NCI-H2196 (cell line): ENCODE measurements around the gene FANK1.
"Not testable (repeated sequence)": the region's sequence is repeated elsewhere in the genome, so short reads cannot be mapped to it uniquely, and the experiment has no call there.

Experiments
- DNase-seq: peaks from one replicate; lab custom pipeline; 2025; ENCODE audit not compliant: unreplicated experiment; lab: John Stamatoyannopoulos, UW

The FANK1 gene

DNA sequence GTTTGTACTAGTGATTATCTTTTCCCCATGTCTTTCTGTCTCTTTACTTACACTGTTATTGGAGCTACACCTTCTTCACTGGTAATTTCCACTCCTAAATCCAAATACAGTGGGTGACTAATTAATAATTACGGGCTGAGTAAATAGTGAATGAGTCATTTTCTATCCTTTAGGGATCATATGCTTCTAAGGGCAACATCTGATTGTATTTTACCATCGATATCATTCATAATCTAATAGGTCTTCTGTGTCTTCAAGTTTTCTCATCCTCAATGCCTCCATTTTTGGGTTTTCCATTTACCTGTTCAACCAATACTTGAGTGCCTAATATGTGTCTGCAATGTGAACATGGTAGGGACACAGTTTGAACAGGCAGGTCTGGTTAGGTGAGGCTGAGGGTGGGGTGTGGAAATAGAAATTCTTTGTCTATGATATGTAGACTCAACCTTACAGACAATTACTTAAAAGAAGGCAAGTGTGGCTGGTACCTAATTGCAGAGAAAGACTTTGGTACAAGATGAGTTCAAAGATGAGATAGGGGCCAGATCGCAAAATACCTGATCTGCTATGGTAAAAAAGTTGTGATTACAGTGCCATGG is 9.4 kb upstream of the FANK1 start:
- DNase-seq, result no peak

DNA sequence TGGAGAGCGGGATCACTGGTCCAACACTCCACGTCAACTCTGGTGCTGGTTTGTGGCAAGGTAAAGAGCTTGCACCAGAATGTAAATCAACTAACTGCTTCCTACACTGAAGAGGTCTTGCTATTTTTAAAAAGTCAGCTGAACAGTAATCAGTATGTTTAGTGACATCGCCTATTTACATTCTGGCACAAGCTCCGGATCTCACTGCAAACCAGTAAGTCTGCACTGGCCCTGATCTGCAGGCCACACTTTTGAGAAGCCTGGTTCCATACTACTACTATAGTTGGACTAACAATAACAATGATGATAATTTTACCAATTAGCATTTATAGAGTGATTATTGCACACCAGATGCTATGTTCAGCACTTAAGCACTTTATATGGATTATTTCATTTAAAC is 6.9 kb upstream of the FANK1 start:
- DNase-seq, result not testable (repeated sequence)

DNA sequence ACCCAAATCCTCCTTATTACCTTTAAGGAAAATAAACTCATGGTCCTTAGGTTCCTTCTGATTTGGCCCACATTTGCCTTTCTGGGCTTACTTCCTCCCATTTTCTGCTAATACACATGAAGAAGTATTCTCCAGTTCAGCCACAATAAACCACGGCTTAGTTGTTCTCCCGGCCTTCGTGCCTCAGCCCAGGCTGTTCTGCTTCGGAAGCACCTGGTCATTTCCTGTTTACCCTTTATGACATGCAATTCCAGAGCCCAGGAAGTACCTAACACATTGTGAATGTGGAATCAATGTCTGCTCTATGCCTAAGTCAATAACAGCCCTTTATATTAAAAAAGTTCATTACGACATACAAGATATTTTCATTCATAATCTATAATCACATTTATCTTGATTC is 4.0 kb upstream of the FANK1 start:
- not testable (repeated sequence) for DNase-seq

DNA sequence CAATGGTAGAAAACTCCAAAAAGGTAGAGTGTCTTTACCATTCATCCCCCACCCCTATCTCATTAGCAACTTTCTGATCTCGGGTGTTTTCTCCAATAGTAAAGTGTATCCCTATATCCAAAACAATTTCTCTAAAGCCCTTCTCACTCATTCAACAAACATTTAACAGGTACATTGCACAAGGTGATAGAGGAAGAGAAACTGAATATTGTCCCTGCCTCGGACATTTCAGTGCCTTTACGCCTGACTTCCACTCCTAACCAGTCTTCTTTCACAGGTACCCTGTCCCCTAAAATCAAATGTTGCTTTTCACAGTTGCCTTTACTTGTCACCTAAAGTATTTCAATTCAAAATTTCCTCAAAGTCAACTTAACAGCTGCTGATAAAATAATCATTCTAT is 2.2 kb upstream of the FANK1 start:
- not testable (repeated sequence) for DNase-seq

DNA sequence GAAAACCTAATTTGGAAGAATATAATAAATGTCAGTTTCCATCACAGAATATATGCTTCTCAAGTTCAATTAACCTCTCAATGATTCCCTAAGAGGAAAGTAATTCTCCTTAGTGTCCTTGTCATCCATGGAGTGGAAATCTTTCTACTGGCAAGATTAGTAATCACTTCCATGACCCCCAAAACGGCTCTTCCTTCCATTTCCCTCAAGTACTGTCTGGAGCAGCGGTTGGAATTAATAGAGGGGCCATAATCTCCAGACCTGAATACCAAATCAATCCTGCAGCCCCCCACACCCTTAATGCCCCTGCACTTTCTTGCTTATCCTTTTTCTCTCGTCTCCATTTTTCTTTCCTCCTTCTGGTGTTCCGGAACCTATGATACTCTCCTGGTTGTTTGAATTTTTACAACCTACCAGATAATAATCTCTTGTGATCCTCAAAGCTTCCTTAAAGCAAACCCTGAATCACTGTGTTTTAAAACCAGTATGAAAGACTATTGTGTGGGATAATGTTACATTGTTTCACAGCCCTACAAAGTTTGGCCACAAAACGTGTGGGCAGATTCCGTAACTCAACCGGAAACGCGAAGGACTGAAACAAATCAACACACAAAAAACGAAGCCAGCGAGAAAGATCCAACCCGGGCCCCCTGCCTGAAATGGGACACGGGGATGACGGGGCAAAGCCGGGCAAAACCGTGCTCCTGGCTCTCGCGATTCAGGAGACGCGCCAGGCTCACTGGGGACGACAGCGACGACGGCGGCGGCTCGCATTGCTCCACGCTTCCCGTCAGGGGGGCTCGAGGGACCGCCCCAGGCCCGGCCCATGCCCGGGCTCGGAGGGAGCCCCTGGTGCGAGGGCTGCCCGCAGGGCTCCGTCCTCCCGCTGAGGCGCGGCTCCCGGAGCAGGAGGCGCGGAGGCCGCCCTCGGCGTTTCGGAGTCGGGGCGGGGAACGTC is 955 bp upstream of the FANK1 start:
- DNase-seq, result not testable (repeated sequence)

DNA sequence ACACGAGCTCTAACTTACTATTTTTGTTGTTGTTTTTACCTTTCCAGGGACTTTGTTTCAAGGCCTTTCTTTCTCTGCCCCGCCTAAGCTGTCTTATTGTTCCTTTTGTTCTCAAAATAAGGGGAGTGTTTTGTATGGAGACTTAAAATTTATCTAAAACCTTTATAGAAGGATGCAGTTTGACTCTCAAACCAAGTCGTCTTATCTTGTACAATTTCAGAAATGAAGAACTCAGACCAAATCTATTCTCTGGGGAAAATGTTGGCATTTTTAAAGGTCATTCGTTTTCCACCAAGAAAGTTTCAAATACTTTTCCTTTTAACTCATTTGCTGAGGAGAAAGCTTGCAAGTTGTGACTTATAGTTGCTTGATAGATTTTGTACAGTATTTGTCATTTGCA is 953 bp downstream of the FANK1 start:
- not testable (repeated sequence) for DNase-seq

DNA sequence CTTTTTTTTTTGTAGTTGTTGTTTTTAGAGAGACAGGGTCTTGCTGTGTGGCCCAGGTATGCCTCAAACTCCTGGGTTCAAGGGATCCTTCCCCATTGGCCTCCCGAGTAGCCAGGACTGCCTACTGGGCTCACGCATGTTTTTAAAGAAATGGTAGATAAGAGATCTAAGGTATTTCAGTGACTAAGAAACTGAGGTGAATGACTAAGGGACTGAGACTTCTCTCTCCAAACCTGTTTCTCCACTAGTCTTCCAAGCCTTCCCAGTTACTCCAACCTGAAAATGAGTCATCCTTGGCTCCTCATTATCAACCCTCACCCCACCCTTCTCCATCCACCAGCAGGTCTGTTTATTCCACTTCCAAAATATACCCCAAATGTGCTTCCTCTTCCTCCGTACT is 4.6 kb downstream of the FANK1 start:
- not testable (repeated sequence) for DNase-seq

DNA sequence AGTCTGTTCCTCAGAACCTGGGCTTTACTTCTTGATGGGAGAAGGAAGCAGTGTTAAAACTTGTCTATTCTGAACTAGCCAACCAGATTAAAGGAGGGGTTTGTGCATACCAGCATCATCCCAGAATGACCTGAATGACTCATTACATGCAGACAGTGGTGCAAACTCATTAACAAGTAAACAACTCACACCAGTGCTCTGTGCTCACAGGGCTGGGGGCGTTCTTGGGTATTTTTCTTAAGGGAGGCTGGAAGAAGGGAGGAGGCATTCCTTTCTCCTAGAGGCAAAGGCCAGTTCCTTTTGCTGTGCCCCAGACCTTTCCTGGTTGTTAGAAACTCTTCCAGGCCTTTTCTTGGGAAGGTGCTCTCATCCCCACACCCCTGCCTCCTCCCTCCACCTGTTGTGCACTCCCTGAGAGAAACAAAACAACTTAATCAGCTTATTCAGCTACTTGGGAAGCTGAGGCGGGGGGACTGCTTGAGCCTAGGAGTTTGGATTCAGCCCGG is 6.8 kb downstream of the FANK1 start:
- not testable (repeated sequence) for DNase-seq

DNA sequence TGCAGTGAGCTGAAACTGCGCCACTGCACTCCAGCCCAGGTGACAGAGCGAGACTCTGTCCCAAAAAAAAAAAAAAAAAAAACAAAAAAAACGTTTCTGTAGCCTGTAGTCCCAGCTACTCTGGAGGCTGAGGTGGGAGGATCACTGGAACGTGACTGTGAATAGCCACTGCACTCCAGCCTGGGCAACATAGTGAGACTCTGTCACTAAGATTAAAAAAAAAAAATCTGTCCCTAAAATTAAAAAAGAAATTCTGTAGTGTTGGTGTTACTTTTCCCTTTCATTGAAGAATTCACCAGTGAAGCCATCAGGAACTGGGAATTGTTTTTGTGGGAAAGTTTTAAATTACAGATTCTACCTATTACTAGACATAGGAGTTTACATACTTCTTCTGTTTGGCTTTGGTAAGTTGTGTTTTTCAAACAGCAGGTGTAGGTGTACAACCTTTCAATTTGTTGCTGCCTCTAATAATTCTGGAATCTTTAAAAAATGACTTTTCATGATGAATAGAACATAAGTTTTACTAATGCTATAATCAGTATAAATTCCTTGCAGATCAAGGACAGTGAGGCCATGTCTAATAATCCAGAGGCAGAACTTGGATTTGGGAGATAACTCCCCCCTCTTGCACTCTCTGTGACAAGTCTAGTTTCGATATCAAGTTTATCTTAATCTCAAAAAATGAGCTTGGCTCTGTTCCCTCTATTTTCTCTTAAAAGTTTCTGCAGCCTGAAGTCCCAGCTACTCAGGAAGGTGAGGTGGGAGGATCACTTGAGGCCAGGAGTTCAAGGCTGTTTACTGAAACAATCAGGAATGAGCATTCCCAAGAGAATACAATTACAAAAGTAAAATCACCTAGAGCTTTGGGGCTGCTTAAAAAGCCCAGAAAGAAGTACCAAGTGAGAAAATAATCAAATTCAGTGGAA is 9.0 kb downstream of the FANK1 start:
- not testable (repeated sequence) for DNase-seq

DNA sequence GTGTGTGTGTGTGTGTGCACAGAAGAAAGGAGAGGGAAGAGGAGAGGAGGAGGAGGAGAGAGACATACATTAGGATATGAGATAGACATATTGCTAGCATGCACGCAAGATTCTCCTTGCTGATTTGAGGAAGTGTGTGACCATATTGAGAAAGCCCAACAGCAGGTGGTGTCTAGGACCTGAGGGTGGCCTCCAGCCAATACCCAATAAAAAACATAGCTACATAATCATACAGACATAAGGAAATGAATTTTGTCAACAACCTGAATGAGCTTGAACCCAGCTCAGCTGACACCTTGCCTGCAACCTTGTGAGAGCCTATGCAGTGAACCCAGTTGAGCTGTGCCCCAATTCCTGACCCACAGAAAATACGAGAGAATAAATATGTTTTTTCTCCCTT is 11.2 kb downstream of the FANK1 start:
- DNase-seq, result not testable (repeated sequence)

DNA sequence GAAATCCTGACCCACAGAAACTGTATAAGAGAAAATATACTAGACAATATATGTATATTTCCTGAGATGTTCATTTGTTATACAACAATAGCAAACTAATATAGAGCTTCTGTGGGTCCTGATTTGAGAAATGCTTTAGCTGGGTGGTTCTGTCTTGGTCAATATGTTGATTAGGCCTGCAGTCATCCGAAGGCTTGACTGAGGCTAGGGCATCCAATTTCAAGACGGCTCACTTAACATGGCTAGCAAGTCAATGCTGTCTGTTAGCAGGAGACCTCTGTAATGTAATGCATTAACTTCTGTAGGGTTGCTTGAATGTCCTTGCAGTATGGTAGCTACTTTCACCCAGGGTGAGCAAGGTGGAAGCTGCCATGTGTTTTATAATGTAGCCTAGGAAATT is 12.4 kb downstream of the FANK1 start:
- not testable (repeated sequence) for DNase-seq

DNA sequence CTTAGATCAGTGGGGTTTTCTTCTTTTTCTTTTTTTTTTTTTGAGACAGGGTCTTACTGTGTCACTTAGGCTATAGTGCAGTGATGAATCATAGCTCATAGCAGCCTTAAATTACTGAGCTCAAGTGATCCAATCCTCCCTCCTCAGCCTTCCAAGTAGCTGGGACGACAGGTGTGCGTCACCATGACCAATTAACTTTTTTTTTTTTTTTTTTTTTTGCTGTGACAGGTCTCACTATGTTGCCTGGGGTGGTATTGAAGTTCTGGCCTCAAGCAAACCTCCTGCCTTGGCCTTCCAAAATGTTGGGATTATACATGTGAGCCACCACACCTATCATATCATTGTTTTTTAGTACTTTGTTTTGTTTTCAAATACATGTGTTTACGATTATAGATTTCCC is 13.1 kb downstream of the FANK1 start:
- not testable (repeated sequence) for DNase-seq

DNA sequence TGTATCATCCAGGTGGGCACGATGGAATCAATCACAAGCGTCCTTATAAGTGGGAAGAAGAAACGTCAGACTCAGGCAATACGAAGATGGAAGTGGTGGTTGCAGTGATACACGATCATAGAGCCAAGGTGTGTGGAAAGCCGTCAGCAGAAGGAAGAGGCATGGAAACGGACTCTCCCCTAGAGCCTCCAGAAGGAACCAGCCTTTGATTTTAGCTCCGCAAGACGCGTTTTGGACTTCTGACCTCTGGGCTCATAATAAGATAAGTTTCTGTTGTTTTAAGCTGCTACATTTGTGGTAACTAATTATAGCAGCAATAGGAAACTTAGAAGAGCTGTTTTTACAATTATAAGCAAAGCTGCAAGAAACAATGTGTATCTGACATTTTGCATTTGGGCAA is 14.8 kb downstream of the FANK1 start:
- DNase-seq, result no peak

DNA sequence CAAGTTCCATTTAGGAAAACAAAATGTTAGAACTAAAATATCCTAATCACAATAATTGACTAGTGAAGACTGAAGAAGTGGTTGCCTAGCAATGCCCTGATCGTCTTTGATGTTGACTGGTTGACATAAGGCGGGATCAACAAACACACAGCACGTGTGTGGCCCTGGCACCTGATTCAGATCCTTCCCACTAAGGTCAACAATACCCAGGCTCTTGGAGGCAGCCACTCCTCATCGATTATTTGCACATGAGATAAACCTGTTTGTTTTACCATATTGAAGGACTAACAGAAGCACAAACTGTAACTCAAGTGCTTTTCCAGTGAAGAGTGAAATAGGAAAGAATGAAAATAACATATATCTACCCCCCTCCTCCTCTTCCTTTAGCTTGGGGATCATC is 15.6 kb downstream of the FANK1 start:
- DNase-seq, result peak; percentile 68

DNA sequence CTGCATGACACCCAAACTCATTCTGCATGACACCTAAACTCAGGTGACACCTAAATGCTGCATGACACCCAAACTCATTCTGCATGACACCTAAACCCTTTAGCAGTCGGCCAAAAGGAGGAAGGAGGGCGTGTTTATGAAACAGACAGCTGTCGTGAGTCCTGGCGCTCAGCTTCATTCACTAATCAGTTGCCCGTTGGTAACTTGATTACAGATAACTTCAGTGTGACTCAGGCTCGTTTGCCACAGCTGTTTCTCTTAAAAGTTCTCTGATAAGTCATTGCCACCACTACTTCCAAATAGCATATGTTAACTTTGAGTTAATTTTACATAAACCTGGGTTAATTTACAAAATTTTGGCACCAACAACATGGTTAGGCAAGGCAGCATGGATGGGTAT is 16.9 kb downstream of the FANK1 start:
- peak; percentile 35 for DNase-seq

DNA sequence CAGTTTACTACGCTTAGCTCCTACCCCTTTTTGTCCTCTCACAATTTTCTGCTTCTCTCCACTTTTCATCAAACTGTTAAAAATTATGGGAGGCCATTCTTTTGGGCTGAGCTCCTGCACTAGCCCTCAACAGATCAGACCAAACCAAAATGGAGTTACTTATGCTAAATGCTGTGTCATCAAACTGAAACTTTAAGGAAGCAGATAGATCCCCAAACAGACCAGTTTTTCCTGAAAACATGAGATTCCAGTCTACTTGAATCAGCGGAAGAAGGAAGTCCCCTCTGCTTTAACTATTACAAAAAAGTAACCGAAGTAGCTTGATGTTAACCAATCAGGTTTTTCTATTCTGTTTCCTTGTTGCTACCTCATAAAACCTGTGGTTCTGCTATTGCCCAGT is 20.6 kb downstream of the FANK1 start:
- DNase-seq, result no peak

DNA sequence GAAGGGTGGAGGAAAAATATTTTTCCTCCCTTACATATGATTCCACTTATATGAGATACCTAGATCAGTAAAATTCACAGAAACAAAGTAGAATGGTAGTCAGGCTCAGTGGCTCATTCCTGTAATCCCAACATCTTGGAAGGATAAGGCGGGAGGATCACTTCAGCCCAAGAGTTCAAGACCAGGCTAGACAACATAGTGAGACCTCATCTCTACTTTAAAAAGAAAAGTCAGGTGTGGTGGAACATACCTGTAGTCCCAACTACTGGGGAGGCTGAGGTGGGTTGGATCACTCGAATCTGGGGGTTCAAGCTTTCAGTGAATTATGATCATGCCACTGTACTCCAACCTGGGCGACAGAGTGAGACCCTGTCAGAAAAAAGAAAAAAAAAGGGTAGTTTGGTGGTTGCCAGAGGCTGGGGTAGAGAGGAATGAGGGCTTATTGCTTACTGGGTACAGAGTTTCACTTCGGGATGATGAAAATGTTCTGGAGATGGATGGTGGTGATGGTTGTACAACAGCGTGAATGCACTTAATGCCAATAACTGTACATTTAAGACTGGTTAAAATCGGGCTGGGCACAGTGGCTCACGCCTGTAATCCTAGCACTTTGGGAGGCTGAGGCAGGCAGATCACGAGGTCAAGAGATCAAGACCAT is 21.5 kb downstream of the FANK1 start:
- DNase-seq, result not testable (repeated sequence)

DNA sequence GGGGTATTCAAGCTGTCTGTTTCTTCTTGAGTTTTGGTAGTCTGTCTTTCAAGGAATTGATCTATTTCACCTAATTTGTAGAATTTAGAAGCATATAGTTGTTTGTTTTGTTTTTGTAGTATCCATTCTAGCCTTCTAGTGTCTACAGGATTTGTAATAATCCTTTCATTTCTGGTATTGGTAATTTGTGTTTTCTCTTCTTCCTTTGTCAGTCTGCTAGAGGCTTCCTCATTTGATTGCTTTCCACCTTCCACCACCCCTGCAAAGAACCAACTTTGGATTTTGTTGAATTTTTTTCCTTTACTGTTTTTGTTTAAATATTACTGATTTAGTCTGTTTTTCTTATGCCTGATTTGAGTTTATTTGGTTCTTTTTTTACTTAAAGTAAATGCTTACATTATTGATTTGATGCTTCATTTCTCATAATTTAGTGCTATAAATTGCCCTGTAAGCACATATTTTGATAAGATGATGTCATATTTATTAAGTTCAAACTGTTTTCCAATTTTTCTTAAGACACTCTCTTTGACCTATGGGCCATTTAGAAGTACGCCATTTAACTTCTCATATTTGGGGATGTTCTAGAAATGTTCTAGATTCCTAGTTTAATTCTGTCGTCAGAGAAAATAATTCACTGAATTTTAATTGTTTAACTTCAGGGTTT is 25.4 kb downstream of the FANK1 start:
- DNase-seq, result not testable (repeated sequence)

DNA sequence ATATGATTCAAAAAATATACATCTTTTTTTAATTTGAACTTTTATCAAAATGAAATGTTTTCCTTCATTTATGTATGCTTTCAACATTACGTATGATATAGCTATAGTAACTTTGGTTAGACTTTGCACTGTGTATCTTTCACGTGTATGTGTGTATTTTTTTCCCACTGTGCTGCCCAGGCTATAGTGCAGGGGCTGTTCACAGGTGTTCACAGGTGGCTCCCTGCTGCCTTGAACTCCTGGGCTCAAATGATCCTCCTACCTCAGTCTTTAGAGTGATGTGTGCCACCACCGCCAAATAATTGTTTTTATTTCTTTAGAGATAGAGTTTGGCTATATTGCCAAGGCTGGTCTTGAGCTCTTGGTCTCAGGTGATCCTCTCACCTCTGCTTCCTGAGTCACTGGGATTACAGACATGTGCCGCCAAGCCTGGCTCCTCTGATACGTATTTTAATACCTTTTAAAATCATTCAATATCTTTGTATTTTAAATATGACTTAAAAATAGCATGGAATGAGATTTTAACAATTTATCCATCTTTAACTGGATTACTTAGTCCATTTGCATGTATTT is 29.0 kb downstream of the FANK1 start:
- DNase-seq, result no peak

DNA sequence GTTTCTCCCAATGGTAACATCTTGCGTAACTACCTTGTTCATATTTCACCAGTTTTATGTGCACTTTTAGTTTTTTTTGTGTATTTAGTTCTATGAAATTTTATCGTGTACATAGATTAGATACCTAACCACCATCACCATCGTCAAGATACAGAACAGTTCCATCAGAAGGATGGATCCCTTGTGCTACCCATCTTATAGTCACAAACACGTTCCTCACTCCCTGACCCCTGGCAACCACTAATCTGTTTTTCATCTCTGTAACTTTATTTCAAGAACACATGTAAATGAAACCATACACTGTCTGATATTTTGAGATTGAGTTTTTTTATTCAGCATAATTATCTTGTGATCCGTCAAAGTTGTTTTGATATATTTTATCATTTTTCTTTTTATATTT is 29.9 kb downstream of the FANK1 start:
- DNase-seq, result no peak
